Renal cortical epithelial cell (primary cell): ENCODE measurements around the gene NRGN. TPM values are rescaled to one million over a fixed set of nuclear protein-coding genes. Genes with fewer than 3 reads are reported as not detected.

Experiments
- DNase-seq: peaks from one replicate; pipeline ENCODE4 v3.0.0-alpha.2; 2011; ENCODE audit warnings: low read depth
- total RNA-seq: library from RNA; depleted of rRNA; stranded (reverse); fragments of >200 nt; gene quantifications from 2 replicates; pipeline ENCODE4 v1.2.3, GENCODE V29; 2014

NRGN gene
- total RNA-seq, 1 donor from 2014 or later, result 0.10 TPM

DNA sequence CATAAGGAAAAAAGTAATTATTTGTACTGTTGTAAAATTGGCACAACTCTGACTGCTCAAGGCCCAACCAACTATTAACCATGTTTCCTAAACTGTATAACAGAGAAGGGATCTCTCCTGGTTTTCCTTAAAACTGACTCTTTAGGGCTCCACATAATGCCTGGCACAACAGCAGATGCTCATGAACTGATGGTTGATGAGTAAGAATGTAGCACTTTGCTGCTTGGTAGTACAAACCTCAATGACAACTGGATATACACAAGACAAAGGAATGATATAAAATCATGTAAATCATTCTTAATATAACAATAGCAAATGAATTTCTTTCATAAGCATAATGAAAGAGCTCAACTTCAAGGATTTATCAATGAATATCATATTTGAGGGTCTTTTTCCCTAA, 48.8 kb downstream of the NRGN start:
- DNase-seq, result peak; percentile 8

- DNase-seq, result no peak
Measured at GRCh38 chr11:124791626-124792341, 52.0 kb downstream of the NRGN start.

GRCh38 chr11:124793466-124794278, 53.9 kb downstream of the NRGN start:
- DNase-seq, result peak; percentile 65

DNA sequence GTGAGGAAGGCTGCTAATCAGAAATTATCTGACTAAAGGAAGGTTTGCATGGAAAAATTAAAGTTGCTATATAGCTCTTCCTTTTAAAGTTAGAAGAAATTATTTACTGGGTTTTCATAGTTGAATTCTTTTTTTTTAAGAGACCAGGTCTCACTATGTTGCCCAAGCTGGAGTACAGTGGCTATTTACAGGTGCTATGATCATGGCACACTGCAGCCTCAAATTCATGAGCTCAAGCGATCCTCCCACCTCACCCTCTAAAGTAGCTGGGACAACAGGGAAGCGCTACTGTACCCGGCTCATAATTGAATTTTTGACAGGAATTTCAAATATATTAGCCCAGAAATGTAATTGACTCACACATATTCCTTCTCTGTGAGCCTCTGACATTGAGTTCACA, 56.6 kb downstream of the NRGN start:
- no peak for DNase-seq

Other genes with a start within 250 kb of the NRGN start
- gene OR8B12, start 196.3 kb upstream of the NRGN start, total RNA-seq, result not detected in 2 replicates
- not detected in 2 replicates for gene OR8A1, start 169.9 kb upstream of the NRGN start, total RNA-seq
- gene PANX3, start 128.5 kb upstream of the NRGN start, total RNA-seq, result not detected in 2 replicates
- 22.4 and 33.1 TPM in 2 replicates for gene TBRG1, start 117.1 kb upstream of the NRGN start, total RNA-seq
- gene SIAE, start 66.2 kb upstream of the NRGN start, total RNA-seq, result 8.7 and 36.5 TPM in 2 replicates
- 11.3 and 22.6 TPM in 2 replicates for gene SPA17, start 66.0 kb upstream of the NRGN start, total RNA-seq
- gene VSIG2, start 12.3 kb downstream of the NRGN start, total RNA-seq, result 0.10 TPM in 1 of 2 replicates, not detected in the other
- gene ESAM, start 22.3 kb downstream of the NRGN start, total RNA-seq, result 0.50 and 1.4 TPM in 2 replicates
- gene MSANTD2, start 60.5 kb downstream of the NRGN start, total RNA-seq, result 3.5 and 10.8 TPM in 2 replicates
- gene ROBO3, start 125.5 kb downstream of the NRGN start, total RNA-seq, result 7.3 and 12.2 TPM in 2 replicates
- 0.85 and 4.2 TPM in 2 replicates for gene ROBO4, start 157.9 kb downstream of the NRGN start, total RNA-seq
- gene HEPN1, start 179.3 kb downstream of the NRGN start, total RNA-seq, result not detected in 2 replicates
- 0.25 TPM in 1 of 2 replicates, not detected in the other for gene HEPACAM, start 196.1 kb downstream of the NRGN start, total RNA-seq
- 0.17 and 0.50 TPM in 2 replicates for gene CCDC15, start 214.3 kb downstream of the NRGN start, total RNA-seq